Mammary epithelial cell (primary cell): ENCODE results near the gene DUSP28.

ENCODE experiments used
- EZH2 ChIP-seq: IDR thresholded peaks from 2 replicates; pipeline ENCODE4 v1.6.1; 2012; ENCODE audit warnings: low read length, inconsistent platforms, borderline replicate concordance
- TF ChIP-seq, protein P1 (sequence below), 2 donors: IDR thresholded peaks in 1 of 2; conservative IDR thresholded peaks in 1 of 2; 2 replicates each; pipeline ENCODE4 v1.5.1; 2011 to 2012; ENCODE audit warnings: inconsistent platforms in 2 of 2, low read length in 2 of 2, mild to moderate bottlenecking in 2 of 2, control low read depth in 1 of 2, low read depth in 1 of 2; ENCODE audit not compliant: insufficient read depth in 1 of 2; ENCODE audit errors: extremely low read depth in 1 of 2

DNA sequence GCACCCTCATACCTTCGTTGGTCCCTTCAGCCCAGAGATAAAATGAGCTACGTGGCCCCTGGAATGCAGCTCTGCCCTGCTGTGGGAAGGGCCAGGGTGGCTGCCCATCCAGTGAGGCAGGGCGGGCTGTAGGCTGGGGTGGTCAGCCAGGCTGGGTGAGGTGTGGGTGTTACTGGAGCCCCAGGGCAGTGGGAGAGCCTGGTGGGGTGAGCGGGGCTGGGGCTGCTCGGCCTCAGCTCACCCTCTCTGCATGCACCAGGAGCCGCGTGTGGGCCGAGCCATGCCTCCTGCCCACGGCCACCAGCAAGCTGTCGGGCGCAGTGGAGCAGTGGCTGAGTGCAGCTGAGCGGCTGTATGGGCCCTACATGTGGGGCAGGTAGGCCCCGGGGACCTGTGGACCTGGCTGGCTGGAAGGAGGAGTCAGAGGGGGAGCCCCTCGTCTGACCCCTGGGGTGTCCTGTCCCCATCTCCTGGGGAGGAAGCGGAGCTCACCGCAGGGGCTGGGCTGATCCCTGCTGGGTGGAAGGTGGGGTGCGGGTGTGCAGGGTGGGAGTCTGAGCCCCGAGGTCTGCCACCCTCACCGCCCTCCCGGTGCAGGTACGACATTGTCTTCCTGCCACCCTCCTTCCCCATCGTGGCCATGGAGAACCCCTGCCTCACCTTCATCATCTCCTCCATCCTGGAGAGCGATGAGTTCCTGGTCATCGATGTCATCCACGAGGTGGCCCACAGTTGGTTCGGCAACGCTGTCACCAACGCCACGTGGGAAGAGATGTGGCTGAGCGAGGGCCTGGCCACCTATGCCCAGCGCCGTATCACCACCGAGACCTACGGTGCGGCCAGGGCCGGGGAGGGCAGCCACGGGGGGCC, 13.6 kb downstream of the DUSP28 start:
- TF ChIP-seq EZH2: no peak
- TF ChIP-seq, protein P1, sequence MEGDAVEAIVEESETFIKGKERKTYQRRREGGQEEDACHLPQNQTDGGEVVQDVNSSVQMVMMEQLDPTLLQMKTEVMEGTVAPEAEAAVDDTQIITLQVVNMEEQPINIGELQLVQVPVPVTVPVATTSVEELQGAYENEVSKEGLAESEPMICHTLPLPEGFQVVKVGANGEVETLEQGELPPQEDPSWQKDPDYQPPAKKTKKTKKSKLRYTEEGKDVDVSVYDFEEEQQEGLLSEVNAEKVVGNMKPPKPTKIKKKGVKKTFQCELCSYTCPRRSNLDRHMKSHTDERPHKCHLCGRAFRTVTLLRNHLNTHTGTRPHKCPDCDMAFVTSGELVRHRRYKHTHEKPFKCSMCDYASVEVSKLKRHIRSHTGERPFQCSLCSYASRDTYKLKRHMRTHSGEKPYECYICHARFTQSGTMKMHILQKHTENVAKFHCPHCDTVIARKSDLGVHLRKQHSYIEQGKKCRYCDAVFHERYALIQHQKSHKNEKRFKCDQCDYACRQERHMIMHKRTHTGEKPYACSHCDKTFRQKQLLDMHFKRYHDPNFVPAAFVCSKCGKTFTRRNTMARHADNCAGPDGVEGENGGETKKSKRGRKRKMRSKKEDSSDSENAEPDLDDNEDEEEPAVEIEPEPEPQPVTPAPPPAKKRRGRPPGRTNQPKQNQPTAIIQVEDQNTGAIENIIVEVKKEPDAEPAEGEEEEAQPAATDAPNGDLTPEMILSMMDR (conservative IDR thresholded peaks at IDR 0.05 in 1 of 2, IDR thresholded peaks at IDR 0.05 in 1 of 2; ENCODE audit: extremely low read depth in 1 of 2, insufficient read depth in 1 of 2, low read depth in 1 of 2, low read length in 2 of 2): no peak
